ENCODE data around the gene HS3ST4. TPM values are rescaled to one million over a fixed set of nuclear protein-coding genes. Genes with fewer than 3 reads are reported as not detected.

HS3ST4 gene
- polyA plus RNA-seq, 3 donors from 2014 or later, result not detected

DNA sequence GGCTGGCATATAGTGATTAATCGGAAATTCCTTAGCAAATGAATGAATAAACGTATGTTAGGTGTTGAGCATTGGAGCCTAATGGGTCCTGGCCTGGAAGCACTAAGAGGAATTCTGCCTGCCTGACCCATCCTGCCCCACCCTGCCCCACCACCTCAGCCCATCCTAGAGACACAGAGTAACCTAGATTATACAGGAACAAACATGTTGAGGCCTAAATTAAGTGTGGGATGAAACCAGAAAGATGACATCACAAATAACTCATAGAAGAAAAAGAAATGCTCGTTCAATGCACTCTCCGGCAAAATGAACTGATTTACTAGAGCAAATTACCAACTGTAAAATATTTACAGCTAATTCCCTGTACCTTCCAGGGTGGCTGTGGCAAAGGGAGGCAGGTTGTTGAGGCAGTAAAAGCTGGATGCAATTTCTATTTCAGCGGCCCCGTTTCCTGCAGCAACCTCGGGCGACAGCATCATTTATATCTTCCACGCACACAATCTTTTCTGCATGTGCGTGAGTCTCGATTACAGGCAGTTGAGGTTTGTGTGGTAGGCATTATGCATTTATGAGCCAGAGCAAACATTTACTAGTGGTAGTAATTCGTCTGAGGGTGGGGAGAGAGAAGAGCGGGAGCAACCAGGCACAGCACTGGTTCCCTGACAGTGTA is 417.2 kb downstream of the HS3ST4 start:
- no peak for DNase-seq
- Mint-ChIP-seq H3K9me3 (no peaks in the 10 kb centered on the region), H3K4me1 (no peaks in the 10 kb centered on the region)

DNA sequence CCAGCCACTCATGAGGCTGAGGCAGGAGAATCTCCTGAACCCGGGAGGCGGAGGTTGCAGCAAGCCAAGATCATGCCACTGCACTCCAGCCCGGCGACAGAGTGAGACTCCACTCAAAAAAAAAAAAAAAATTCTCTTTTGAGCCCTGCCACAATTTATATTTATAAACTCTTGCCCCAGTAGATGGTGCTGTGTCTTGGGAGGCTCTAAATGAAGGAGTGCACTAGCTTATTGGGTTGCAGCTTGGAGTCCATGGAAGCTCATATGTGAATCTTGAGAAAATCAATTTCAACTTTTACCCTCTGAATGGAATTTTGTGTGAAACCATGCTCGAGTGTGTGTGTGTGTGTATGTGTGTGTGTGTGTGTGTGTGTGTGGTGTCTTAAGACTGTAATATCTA is 420.1 kb downstream of the HS3ST4 start:
- H3K36me3 Mint-ChIP-seq, result no peaks in the 10 kb centered on the region
- peaks cover 0 to 2% (median 0%) of the 10 kb centered on the region in 6 donors for H3K9me3 Mint-ChIP-seq
- H3K4me1 Mint-ChIP-seq, result no peaks in the 10 kb centered on the region
- H3K27me3 Mint-ChIP-seq (ENCODE audit: low read depth in 3 of 3), result peaks cover 0 to 6% (median 4%) of the 10 kb centered on the region in 3 donors
- H3K27ac Mint-ChIP-seq, result no peak overlapping the region
- no peak overlapping the region for H3K4me3 Mint-ChIP-seq
- DNase-seq, result no peak

More for the DNA sequence above, 417.2 kb downstream of the HS3ST4 start:
- peaks cover 0 to 6% (median 6%) of the 10 kb centered on the region in 3 donors for H3K27me3 Mint-ChIP-seq (ENCODE audit: low read depth in 3 of 3)
- no peak overlapping the region for H3K4me3 Mint-ChIP-seq
- H3K27ac Mint-ChIP-seq, result no peak overlapping the region
- H3K36me3 Mint-ChIP-seq, result no peaks in the 10 kb centered on the region

DNA sequence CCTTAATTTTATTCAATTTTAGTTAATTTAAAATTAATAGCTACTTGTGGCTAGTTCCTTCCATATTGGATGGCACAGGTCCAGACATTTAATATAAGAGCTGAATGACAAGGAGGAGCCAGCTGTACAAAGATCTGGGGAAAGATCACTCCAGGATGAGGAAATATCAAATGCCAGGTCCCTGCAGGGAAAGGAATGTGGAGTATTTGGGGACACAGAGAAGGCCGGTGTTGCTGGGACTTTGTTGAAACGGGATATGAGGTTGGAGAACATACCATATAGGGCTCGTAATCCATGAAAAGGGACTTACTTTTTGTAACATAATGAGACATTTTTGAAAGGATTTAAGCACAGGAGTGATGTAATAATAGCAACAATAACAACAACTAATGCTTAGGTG is 426.8 kb downstream of the HS3ST4 start:
- H3K9me3 Mint-ChIP-seq, result peaks cover 0 to 5% (median 0%) of the 10 kb centered on the region in 6 donors
- H3K36me3 Mint-ChIP-seq, result no peaks in the 10 kb centered on the region
- DNase-seq, result no peak
- no peak overlapping the region for H3K27ac Mint-ChIP-seq
- no peaks in the 10 kb centered on the region for H3K4me1 Mint-ChIP-seq
- H3K27me3 Mint-ChIP-seq (ENCODE audit: low read depth in 3 of 3), result peaks cover 2 to 6% (median 4%) of the 10 kb centered on the region in 3 donors
- H3K4me3 Mint-ChIP-seq, result no peak overlapping the region

DNA sequence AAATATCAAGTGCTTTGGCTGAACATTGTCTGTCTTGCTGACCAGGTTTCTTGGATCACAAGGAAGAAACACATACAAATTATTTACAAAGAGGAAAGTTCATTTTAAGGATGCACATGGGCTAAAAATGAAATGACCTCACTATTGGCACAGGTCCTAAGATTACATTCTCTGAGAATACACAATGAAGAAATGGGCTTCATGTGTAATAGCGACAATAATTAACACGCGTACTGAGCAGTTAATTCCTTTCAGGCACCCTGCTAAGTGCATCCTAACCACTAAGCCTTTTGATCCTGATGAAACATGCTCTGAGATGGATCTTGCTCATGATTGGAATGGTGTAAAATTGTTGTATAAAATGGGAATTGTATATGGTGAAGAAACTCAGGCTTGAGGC is 429.0 kb downstream of the HS3ST4 start:
- H3K4me1 Mint-ChIP-seq, result no peaks in the 10 kb centered on the region
- H3K27ac Mint-ChIP-seq, result no peak overlapping the region

DNA sequence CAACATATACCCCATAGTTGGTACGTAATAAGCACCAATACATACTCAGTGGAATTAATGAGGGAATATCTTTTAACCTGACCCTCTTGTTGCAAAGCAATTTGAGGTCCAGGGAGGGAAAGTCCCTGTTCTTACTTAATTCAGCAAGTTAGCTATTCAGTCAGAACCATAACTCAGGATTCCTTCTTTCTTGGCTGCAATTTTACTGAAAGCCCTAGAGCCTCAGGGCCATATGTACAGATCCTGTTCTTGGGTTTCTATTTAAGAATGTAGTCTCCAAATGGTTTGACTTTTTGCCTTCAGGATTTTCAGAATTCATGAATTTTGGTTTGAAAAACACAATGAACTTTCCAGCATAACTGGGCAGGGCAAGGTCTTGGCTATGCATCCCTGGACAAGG is 436.5 kb downstream of the HS3ST4 start:
- Mint-ChIP-seq H3K27ac (no peak overlapping the region), H3K27me3 (ENCODE audit: low read depth in 3 of 3) (peaks cover 3 to 14% (median 4%) of the 10 kb centered on the region in 3 donors), H3K36me3 (no peaks in the 10 kb centered on the region), H3K4me1 (no peaks in the 10 kb centered on the region), H3K9me3 (peaks cover 0 to 2% (median 0%) of the 10 kb centered on the region in 6 donors), H3K4me3 (no peak overlapping the region)
- DNase-seq, result no peak

More for the DNA sequence above, 429.0 kb downstream of the HS3ST4 start:
- Mint-ChIP-seq H3K4me3 (no peak overlapping the region), H3K36me3 (no peaks in the 10 kb centered on the region), H3K27me3 (ENCODE audit: low read depth in 3 of 3) (peaks cover 2 to 6% (median 2%) of the 10 kb centered on the region in 3 donors), H3K9me3 (peaks cover 0 to 3% (median 0%) of the 10 kb centered on the region in 6 donors)
- no peak for DNase-seq

DNA sequence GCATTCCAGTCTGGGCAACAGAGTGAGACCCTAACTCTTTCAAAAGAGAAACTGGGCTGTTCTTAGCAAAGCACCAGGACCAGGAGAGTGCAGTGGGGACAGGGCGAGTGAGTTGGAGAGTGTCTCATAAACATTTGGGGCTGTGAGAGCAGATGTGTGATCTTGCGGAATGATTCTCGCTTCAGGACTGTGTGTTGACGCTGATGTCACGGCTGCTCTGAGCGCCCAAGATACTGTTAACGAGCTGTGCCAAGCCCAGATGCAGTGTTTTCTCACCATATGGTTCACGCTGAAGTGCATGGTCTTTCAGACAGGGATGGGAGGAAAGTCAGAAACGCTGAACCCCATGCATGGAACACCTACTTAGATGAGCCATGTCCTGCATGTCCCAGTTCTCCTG is 438.2 kb downstream of the HS3ST4 start:
- no peak for DNase-seq
- Mint-ChIP-seq H3K27ac (no peak overlapping the region), H3K4me3 (no peak overlapping the region), H3K27me3 (ENCODE audit: low read depth in 3 of 3) (peaks cover 3 to 14% (median 4%) of the 10 kb centered on the region in 3 donors), H3K36me3 (no peaks in the 10 kb centered on the region), H3K9me3 (peaks cover 0 to 2% (median 0%) of the 10 kb centered on the region in 6 donors), H3K4me1 (no peaks in the 10 kb centered on the region)

DNA sequence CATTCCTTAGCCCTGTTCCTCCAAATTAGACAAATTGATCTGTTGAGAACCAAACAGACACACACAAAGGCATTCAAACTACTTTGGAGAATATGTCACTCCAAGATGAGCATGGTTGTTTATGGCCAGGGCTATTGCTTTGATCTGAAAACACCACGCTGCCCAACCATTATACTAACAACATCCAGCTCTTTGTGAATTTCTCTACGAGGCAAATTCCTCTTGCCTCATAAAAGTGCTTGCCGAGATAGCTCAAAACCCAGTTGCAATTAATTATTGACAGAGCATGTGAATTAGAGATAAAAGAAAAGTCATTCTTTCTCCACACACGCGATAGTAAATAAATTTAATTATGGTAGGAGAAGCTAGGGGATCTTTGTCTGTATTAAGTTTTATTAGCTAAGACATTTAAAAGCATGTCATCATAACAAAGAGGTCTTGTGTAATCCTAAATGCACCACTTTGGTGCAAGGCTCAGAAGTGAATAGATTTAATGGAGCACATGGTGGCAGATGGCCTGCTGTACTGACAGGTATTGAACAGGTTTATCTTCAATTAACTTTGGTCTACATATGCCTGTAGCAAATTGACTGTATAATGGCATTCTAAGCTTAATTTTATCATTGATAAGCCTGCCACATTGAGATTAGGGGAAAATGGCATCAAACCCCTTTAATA is 441.8 kb downstream of the HS3ST4 start:
- Mint-ChIP-seq H3K4me3 (no peak overlapping the region), H3K27me3 (ENCODE audit: low read depth in 3 of 3) (peaks cover 2 to 14% (median 3%) of the 10 kb centered on the region in 3 donors), H3K9me3 (peaks cover 0 to 2% (median 0%) of the 10 kb centered on the region in 6 donors), H3K27ac (no peak overlapping the region), H3K4me1 (no peaks in the 10 kb centered on the region), H3K36me3 (no peaks in the 10 kb centered on the region)
- no peak for DNase-seq

DNA sequence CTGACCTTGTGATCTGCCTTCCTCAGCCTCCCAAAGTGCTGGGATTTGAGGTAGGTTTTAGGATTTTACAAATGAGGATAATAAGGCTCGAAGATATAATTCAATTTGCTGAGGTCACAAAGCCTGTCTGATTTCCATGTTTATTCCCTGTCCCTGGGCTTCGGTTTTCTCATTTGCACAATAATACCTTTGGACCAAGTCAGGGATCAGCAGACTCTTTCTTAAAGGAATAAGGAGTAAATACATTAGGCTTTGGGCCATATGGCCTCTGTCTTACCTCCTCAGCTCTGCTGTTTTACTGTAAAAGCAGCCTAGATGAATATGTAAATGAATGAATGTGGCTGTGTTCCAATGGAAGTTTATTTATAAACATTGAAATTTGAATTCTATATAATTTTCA is 442.8 kb downstream of the HS3ST4 start:
- Mint-ChIP-seq H3K4me1 (no peaks in the 10 kb centered on the region), H3K4me3 (no peak overlapping the region), H3K27ac (no peak overlapping the region), H3K9me3 (peaks cover 0 to 2% (median 0%) of the 10 kb centered on the region in 6 donors), H3K36me3 (no peaks in the 10 kb centered on the region), H3K27me3 (ENCODE audit: low read depth in 3 of 3) (peaks cover 2 to 9% (median 3%) of the 10 kb centered on the region in 3 donors)
- DNase-seq, result no peak

DNA sequence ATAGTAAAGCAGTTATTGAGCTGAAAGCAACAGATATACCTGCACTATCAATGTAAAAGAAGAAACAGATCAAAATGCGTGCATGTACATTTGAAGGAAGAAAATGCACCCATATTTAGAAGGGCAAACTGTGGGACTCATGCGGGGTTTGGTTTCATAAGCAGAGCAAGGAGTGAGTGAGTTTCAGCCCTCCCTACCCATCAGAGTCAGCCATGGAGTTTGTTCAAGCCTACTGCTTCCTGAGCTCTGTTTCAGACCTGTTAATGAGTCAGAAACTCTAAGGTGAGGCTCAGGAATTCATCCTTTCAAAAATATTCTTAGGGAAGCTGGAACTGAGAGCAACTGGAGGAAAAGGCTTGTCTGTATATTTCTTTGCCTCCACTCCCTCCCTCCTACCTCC is 446.2 kb downstream of the HS3ST4 start:
- peaks cover 0 to 7% (median 1%) of the 10 kb centered on the region in 3 donors for H3K27me3 Mint-ChIP-seq (ENCODE audit: low read depth in 3 of 3)
- no peak for DNase-seq
- H3K27ac Mint-ChIP-seq, result no peak overlapping the region
- H3K9me3 Mint-ChIP-seq, result no peaks in the 10 kb centered on the region
- H3K4me3 Mint-ChIP-seq, result no peak overlapping the region
- no peaks in the 10 kb centered on the region for H3K4me1 Mint-ChIP-seq
- no peaks in the 10 kb centered on the region for H3K36me3 Mint-ChIP-seq

DNA sequence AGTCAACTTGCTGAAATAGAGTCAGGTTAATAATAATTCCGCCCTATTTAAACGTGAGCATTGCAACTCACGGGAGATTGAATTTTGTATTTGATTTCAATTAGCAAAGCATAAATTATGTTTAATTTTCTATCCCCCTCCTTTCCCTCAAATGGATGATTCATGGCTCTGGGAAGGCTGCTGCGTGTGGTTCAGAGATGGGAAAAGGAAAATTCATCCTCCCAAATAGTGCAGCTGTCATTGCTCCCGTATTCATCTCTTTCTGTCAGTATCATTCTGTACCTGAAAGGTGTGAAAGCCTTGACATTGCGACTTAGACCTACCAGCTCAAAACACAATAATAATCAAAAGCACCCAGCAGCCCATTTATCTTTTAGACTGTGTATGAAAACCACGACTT is 447.3 kb downstream of the HS3ST4 start:
- no peak for DNase-seq
- Mint-ChIP-seq H3K4me1 (no peaks in the 10 kb centered on the region), H3K36me3 (no peaks in the 10 kb centered on the region), H3K27ac (no peak overlapping the region), H3K27me3 (ENCODE audit: low read depth in 3 of 3) (peaks cover 0 to 10% (median 1%) of the 10 kb centered on the region in 3 donors), H3K9me3 (no peaks in the 10 kb centered on the region), H3K4me3 (no peak overlapping the region)

DNA sequence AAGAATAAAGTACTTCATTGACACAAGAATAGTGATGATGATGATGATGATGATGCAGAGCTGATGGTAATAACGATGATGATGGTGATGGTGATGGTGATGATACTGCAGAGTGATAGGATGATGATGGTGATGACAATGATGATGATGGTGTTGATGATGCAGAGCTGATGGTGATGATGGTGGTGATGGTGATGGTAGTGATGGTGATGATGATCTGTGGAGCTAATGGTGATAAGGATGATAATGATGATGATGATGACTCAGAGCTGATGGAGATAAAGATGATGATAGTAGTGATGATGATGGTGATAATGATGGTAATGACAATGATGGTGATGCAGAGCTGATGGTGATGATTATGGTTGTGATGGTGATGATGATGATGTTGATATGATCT is 448.1 kb downstream of the HS3ST4 start:
- H3K4me1 Mint-ChIP-seq, result no peaks in the 10 kb centered on the region
- no peak overlapping the region for H3K27ac Mint-ChIP-seq
- H3K4me3 Mint-ChIP-seq, result no peak overlapping the region
- no peaks in the 10 kb centered on the region for H3K9me3 Mint-ChIP-seq
- H3K27me3 Mint-ChIP-seq (ENCODE audit: low read depth in 3 of 3), result peaks cover 0 to 10% (median 1%) of the 10 kb centered on the region in 3 donors
- no peak for DNase-seq
- H3K36me3 Mint-ChIP-seq, result no peaks in the 10 kb centered on the region

DNA sequence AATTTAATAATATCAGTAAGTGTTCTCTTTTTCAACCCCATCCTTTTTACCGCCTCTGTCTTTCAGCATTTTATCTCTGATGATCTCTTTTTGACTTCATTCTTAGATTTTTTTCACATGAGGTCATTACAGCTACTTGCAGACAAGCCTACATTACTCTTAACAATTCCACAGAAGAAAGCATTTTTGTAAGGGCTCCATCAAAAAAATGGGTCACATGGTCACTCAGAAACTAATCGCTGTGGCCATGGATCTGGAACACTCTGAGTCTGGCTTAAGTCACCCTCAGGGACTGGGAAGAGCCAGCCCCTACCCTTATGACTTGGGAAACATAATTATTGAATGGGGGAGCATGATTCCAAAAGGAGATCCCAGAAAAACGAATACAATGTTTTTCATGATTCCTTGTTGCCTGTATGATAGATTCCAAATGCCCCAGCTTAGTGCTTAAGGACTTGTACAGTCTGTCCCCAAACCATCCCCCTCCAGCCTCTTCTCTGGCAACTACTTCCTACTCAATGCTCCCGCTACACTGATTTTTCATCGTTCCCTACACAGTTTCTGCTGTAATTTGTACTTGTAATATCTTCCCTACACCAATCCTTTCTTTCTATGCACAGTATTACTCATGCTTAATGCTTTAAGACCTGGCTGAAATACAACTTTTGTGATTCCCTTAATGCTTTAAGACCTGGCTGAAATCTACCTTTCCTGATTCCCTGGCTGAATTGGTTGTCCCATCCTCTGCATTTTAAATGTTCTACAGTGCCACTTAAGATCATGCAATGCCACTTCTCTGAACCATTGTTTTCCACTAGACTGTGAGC is 457.8 kb downstream of the HS3ST4 start:
- H3K27me3 Mint-ChIP-seq (ENCODE audit: low read depth in 3 of 3), result peaks cover 0 to 5% (median 2%) of the 10 kb centered on the region in 3 donors
- H3K27ac Mint-ChIP-seq, result no peak overlapping the region
- H3K36me3 Mint-ChIP-seq, result no peaks in the 10 kb centered on the region
- H3K9me3 Mint-ChIP-seq, result peaks cover 0 to 2% (median 0%) of the 10 kb centered on the region in 6 donors
- H3K4me3 Mint-ChIP-seq, result no peak overlapping the region
- no peak for DNase-seq
- no peaks in the 10 kb centered on the region for H3K4me1 Mint-ChIP-seq

DNA sequence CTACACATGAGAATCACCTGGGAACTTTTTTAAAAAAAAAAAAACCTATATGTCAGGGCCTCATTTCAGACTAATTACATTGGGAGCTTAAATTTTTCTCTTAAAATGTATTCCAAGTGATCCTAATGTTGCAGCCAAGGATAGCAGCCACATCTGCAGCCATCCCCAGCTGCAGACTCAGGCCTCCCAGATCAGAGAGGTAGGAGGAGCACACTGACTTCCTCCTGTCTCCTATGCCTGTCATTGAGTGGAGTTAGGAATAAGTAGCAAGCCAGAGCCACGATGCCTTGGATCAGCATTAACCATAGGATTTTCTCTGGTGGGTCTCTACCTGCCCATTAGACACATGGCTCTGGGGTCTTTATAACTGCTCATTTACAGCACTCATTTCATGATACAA is 463.5 kb downstream of the HS3ST4 start:
- no peak overlapping the region for H3K4me3 Mint-ChIP-seq
- peaks cover 0 to 3% (median 2%) of the 10 kb centered on the region in 3 donors for H3K27me3 Mint-ChIP-seq (ENCODE audit: low read depth in 3 of 3)
- H3K36me3 Mint-ChIP-seq, result no peaks in the 10 kb centered on the region
- no peaks in the 10 kb centered on the region for H3K4me1 Mint-ChIP-seq
- H3K9me3 Mint-ChIP-seq, result peaks cover 0 to 3% (median 0%) of the 10 kb centered on the region in 6 donors
- H3K27ac Mint-ChIP-seq, result no peak overlapping the region
- DNase-seq, result no peak

DNA sequence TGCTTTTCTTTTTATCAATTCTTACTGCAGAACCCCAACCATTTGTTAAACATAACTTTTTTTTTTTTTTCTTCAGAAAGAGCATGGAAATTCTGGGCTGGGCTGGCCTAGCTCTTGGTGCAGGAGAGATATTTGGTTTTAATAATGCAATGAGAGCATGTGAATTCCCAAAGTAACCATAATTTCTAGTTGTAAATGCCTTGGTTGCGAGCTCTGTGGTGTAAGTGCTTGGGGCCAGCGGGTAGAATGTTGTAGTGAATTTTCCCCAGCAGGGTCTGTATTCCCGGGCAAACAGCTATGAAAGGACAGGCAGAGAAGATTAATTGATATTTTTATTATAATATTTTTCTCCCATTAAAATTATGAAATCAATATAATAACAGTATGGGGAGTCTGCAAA is 465.6 kb downstream of the HS3ST4 start:
- no peak for DNase-seq
- Mint-ChIP-seq H3K4me3 (no peak overlapping the region), H3K4me1 (no peaks in the 10 kb centered on the region), H3K9me3 (peaks cover 0 to 3% (median 0%) of the 10 kb centered on the region in 6 donors), H3K27ac (no peak overlapping the region), H3K36me3 (no peaks in the 10 kb centered on the region), H3K27me3 (ENCODE audit: low read depth in 3 of 3) (peaks cover 0 to 2% (median 0%) of the 10 kb centered on the region in 3 donors)
